ENCODE data around the gene HIBCH. TPM values are rescaled to one million over a fixed set of nuclear protein-coding genes. Genes with fewer than 3 reads are reported as not detected.

The HIBCH gene
- total and polyA plus RNA-seq, 4 donors = 20.2 to 65.2 (median 32.8) TPM

- no peak for TF ChIP-seq CTCF (IDR thresholded peaks at IDR 0.05; ENCODE audit: low read depth, low read length, missing input control)
Measured at GRCh38 chr2:190186238-190186637, 133.4 kb downstream of the HIBCH start (continued).

GRCh38 chr2:190185380-190185779, 134.2 kb downstream of the HIBCH start:
- no peak for DNase-seq (ENCODE audit: low spot score)
- TF ChIP-seq HNF4A (conservative IDR thresholded peaks at IDR 0.05) (no peak), MAX (IDR thresholded peaks at IDR 0.05) (no peak), NR2F2 (IDR thresholded peaks at IDR 0.05) (no peak), YY1 (IDR thresholded peaks at IDR 0.05) (no peak), TAF1 (conservative IDR thresholded peaks at IDR 0.05) (no peak), SP1 (IDR thresholded peaks at IDR 0.05) (no peak), ZBTB33 (IDR thresholded peaks at IDR 0.05) (no peak), FOXA1 (IDR thresholded peaks at IDR 0.05) (no peak), GABPA (IDR thresholded peaks at IDR 0.05 in 1 of 2, conservative IDR thresholded peaks at IDR 0.05 in 1 of 2) (no peak), HNF4G (IDR thresholded peaks at IDR 0.05) (no peak), RXRA (IDR thresholded peaks at IDR 0.05) (no peak), ATF3 (IDR thresholded peaks at IDR 0.05) (no peak), JUND (IDR thresholded peaks at IDR 0.05) (no peak), REST (IDR thresholded peaks at IDR 0.05) (no peak)
- H3K9ac ChIP-seq (ENCODE audit: low read depth in 1 of 2, low read length in 2 of 2) = no peak overlapping the region
- no peaks in the 10 kb centered on the region for H3K36me3 ChIP-seq (ENCODE audit: control insufficient read depth in 4 of 4, insufficient read depth in 3 of 4, low read depth in 1 of 4, low read length in 3 of 4)
- WGBS = 96% methylated on average over 2 of the region's 2 CpGs
- no peak overlapping the region for H3K4me3 ChIP-seq (ENCODE audit: low read depth in 1 of 3, low read length in 3 of 3)
- no peak overlapping the region for H3K27ac ChIP-seq (ENCODE audit: low read depth in 1 of 2, low read length in 2 of 2)
- H3K9me3 ChIP-seq (ENCODE audit: control insufficient read depth in 4 of 4, low read length in 3 of 4) = no peaks in the 10 kb centered on the region
- no peaks in the 10 kb centered on the region for H3K27me3 ChIP-seq (ENCODE audit: control insufficient read depth in 4 of 4, insufficient read depth in 4 of 4, low read length in 3 of 4)
- peaks cover 0 to 4% (median 0%) of the 10 kb centered on the region in 4 donors for H3K4me1 ChIP-seq (ENCODE audit: control insufficient read depth in 4 of 4, insufficient read depth in 4 of 4, low read length in 3 of 4)

Measured in liver (tissue), 9 donors.